Measurements from ENCODE around the gene FHOD3.

The FHOD3 gene

GRCh38 chr18:36724591-36725001 is 427.1 kb downstream of the FHOD3 start:
- H3K27me3 Mint-ChIP-seq (ENCODE audit: low read depth, poor library complexity), result no peaks in the 10 kb centered on the region
- no peaks in the 10 kb centered on the region for H3K9me3 Mint-ChIP-seq
- H3K4me1 Mint-ChIP-seq, result peaks cover 38% of the 10 kb centered on the region
- no peaks in the 10 kb centered on the region for H3K36me3 Mint-ChIP-seq (ENCODE audit: low read depth)
- DNase-seq, result no peak
- H3K4me3 Mint-ChIP-seq, result no peak overlapping the region
- H3K27ac Mint-ChIP-seq, result no peak overlapping the region
- no peak for TF ChIP-seq CTCF (IDR thresholded peaks at IDR 0.05)

- no peak overlapping the region for H3K4me3 Mint-ChIP-seq
- H3K27ac Mint-ChIP-seq, result no peak overlapping the region
- H3K9me3 Mint-ChIP-seq, result peaks cover 29% of the 10 kb centered on the region
- H3K36me3 Mint-ChIP-seq (ENCODE audit: low read depth), result peaks cover 37% of the 10 kb centered on the region
- peaks cover 18% of the 10 kb centered on the region for H3K4me1 Mint-ChIP-seq
- H3K27me3 Mint-ChIP-seq (ENCODE audit: low read depth, poor library complexity), result no peaks in the 10 kb centered on the region
- DNase-seq, result no peak
- TF ChIP-seq CTCF (IDR thresholded peaks at IDR 0.05), result no peak
These were observed 430.8 kb downstream of the FHOD3 start for GRCh38 chr18:36728345-36728744.

DNA sequence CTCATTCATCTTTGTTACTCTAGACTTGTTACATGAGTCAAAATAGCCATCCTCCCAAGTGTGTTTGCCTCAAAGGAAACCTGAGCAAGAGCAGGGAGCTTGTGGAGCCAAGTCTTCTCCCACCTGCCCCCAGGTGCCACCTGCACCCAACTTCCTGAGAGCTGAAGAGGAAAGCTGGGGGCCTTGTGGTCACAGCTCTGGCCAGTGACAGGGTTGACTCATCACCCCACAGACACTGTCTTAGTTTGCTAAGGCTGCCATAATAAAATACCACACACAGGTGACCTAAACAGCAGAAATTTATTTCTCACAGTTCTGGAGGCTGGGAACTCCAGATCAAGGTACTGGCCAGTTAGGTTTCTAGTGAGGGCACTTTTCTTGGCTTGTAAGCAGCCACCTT is 431.7 kb downstream of the FHOD3 start:
- peaks cover 10% of the 10 kb centered on the region for H3K4me1 Mint-ChIP-seq
- no peak for DNase-seq
- H3K36me3 Mint-ChIP-seq (ENCODE audit: low read depth), result peaks cover 45% of the 10 kb centered on the region
- no peak overlapping the region for H3K4me3 Mint-ChIP-seq
- no peaks in the 10 kb centered on the region for H3K27me3 Mint-ChIP-seq (ENCODE audit: low read depth, poor library complexity)
- no peak overlapping the region for H3K27ac Mint-ChIP-seq
- no peak for TF ChIP-seq CTCF (IDR thresholded peaks at IDR 0.05)
- peaks cover 37% of the 10 kb centered on the region for H3K9me3 Mint-ChIP-seq

DNA sequence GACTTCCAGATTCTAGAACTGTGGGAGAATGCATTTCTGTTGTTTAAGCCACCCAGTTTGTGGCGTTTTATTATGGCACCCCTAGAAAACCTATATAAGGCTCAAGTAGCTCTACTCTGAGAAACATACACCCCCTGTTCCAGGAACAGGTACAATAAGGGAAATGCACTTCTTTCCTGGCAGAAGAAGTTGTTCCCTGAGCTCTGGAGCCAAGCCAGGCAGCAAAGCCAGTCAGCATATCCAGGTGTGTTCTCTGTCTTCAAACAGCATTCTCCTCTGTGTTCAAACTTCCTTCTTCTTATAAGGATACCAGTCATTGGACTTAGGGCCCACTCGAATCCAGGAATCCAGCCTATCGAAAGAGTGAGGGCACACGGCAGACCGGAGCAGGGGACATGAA is 434.8 kb downstream of the FHOD3 start:
- H3K9me3 Mint-ChIP-seq, result peaks cover 55% of the 10 kb centered on the region
- peaks cover 73% of the 10 kb centered on the region for H3K36me3 Mint-ChIP-seq (ENCODE audit: low read depth)
- no peak overlapping the region for H3K27ac Mint-ChIP-seq
- no peak overlapping the region for H3K4me3 Mint-ChIP-seq
- H3K27me3 Mint-ChIP-seq (ENCODE audit: low read depth, poor library complexity), result no peaks in the 10 kb centered on the region
- no peak for DNase-seq
- no peak for TF ChIP-seq CTCF (IDR thresholded peaks at IDR 0.05)
- H3K4me1 Mint-ChIP-seq, result no peaks in the 10 kb centered on the region

GRCh38 chr18:36733150-36733549 is 435.6 kb downstream of the FHOD3 start:
- Mint-ChIP-seq H3K27me3 (ENCODE audit: low read depth, poor library complexity) (peaks cover 4% of the 10 kb centered on the region), H3K4me3 (no peak overlapping the region), H3K9me3 (peaks cover 55% of the 10 kb centered on the region), H3K36me3 (ENCODE audit: low read depth) (peaks cover 82% of the 10 kb centered on the region), H3K27ac (no peak overlapping the region), H3K4me1 (no peaks in the 10 kb centered on the region)
- no peak for TF ChIP-seq CTCF (IDR thresholded peaks at IDR 0.05)
- no peak for DNase-seq

DNA sequence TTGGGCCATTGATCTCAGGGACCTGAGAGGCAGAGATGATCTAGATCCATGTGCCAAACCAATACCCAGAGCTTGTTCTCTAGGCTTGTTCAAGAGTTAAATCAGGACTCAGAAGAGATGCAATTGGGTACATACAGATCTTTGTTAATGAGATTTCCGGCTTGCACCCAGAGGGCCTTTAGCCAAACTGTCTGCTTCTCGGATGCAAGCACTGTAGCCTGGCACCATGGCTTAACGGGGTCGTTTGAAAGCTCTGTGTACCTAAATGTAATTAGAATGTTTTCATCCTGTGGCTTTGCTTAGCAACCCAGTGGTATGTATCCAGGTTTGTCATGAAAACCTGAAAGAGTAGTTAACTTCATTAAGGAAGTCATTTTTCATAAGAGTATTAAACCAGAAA is 437.1 kb downstream of the FHOD3 start:
- no peak for TF ChIP-seq CTCF (IDR thresholded peaks at IDR 0.05)
- Mint-ChIP-seq H3K4me1 (no peaks in the 10 kb centered on the region), H3K27me3 (ENCODE audit: low read depth, poor library complexity) (peaks cover 4% of the 10 kb centered on the region), H3K27ac (no peak overlapping the region), H3K4me3 (no peak overlapping the region), H3K36me3 (ENCODE audit: low read depth) (peaks cover 94% of the 10 kb centered on the region), H3K9me3 (peaks cover 55% of the 10 kb centered on the region)
- no peak for DNase-seq

Measured in nephron progenitor cell (in vitro differentiated cells).